Mucosa of rectum (tissue), 2 donors: ENCODE results near the gene BICRA.
"Not testable (repeated sequence)": the region's sequence is repeated elsewhere in the genome, so short reads cannot be mapped to it uniquely, and the experiment has no call there.

Experiments used
- H3K27ac ChIP-seq, 2 donors: one replicate each; pipeline ENCODE4 v1.7.0; 2013; ENCODE audit warnings: inconsistent platforms in 2 of 2, low read depth in 2 of 2, low read length in 2 of 2
- H3K27me3 ChIP-seq, 2 donors: one replicate each; pipeline ENCODE4 v1.7.0; 2013; ENCODE audit warnings: low read length in 2 of 2; ENCODE audit not compliant: control insufficient read depth in 2 of 2, insufficient read depth in 2 of 2
- H3K36me3 ChIP-seq, 2 donors: one replicate each; pipeline ENCODE4 v1.7.0; 2013; ENCODE audit warnings: low read length in 2 of 2; ENCODE audit not compliant: control insufficient read depth in 2 of 2, insufficient read depth in 2 of 2
- H3K4me1 ChIP-seq, 2 donors: one replicate each; pipeline ENCODE4 v1.7.0; 2013; ENCODE audit warnings: low read length in 2 of 2, mild to moderate bottlenecking in 1 of 2; ENCODE audit not compliant: control insufficient read depth in 2 of 2, insufficient read depth in 2 of 2
- H3K4me3 ChIP-seq, 2 donors: one replicate each; pipeline ENCODE4 v1.7.0; 2013; ENCODE audit warnings: low read length in 2 of 2
- H3K9ac ChIP-seq, 2 donors: one replicate each; pipeline ENCODE4 v1.7.0; 2013; ENCODE audit warnings: low read length in 2 of 2, low read depth in 1 of 2, mild to moderate bottlenecking in 1 of 2
- H3K9me3 ChIP-seq, 2 donors: one replicate each; pipeline ENCODE4 v1.7.0; 2013; ENCODE audit warnings: low read length in 2 of 2; ENCODE audit not compliant: control insufficient read depth in 2 of 2
- donor health status: healthy.
- donor health status: Normal muscosa, but diverticular disease.

The BICRA gene

DNA sequence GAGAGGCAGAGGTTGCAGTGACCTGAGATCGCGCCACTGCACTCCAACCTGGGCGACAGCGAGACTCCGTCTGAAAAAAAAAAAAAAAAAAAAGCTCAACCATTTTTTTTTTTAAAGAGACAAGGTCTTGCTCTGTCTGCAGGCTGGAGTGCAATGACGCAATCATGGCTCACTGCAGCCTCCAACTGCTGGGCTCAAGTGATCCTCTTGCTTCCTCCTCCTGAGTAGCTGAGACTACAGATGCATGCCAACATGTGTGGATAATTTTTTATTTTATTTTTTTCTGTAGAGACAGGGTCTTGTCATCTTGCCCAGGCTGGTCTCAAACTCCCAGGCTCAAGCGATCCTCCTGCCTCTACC, 114.6 kb downstream of the BICRA start:
- H3K9ac ChIP-seq: no peak overlapping the region
- peaks cover 3 to 5% of the 10 kb centered on the region in 2 donors for H3K4me1 ChIP-seq
- H3K27ac ChIP-seq: peak overlapping the region in 1 of 2 donors; percentile 23
- H3K36me3 ChIP-seq: peaks cover 0 to 3% of the 10 kb centered on the region in 2 donors
- H3K4me3 ChIP-seq: no peak overlapping the region
- no peaks in the 10 kb centered on the region for H3K9me3 ChIP-seq
- peaks cover 2 to 5% of the 10 kb centered on the region in 2 donors for H3K27me3 ChIP-seq

- Histone ChIP-seq H3K9me3 (no peaks in the 10 kb centered on the region), H3K9ac (no peak overlapping the region), H3K27me3 (peaks cover 0 to 9% of the 10 kb centered on the region in 2 donors), H3K27ac (no peak overlapping the region), H3K4me1 (peaks cover 7 to 11% of the 10 kb centered on the region in 2 donors), H3K36me3 (peaks cover 0 to 3% of the 10 kb centered on the region in 2 donors), H3K4me3 (no peak overlapping the region)
These were observed 116.9 kb downstream of the BICRA start for GRCh38 chr19:47725759-47726401.

GRCh38 chr19:47726467-47726866, 117.5 kb downstream of the BICRA start:
- peaks cover 0 to 3% of the 10 kb centered on the region in 2 donors for H3K36me3 ChIP-seq
- H3K27me3 ChIP-seq: peaks cover 0 to 9% of the 10 kb centered on the region in 2 donors
- H3K27ac ChIP-seq: no peak overlapping the region
- peaks cover 7 to 10% of the 10 kb centered on the region in 2 donors for H3K4me1 ChIP-seq
- no peak overlapping the region for H3K9ac ChIP-seq
- H3K9me3 ChIP-seq: no peaks in the 10 kb centered on the region
- H3K4me3 ChIP-seq: no peak overlapping the region

DNA sequence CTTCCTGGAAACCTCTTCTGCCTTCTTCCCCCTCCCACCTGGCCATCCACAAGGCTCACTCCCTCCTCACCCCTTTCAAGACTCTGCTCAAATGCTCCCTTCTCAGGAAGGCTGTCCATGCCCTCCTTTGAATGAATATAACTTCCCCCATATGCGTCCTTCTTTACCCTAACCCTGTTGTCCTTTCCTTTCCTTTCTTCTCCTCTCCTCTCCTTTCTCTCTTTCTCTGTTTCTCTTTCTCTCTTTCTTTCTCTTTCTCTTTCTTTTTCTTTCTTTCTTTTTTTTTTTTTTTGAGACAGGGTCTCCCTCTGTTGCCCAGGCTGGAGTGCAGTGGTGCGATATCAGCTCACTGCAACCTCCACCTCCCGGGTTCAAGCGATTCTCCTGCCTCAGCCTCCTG, 119.4 kb downstream of the BICRA start:
- H3K9ac ChIP-seq, H3K36me3 ChIP-seq, H3K27me3 ChIP-seq, H3K27ac ChIP-seq, H3K9me3 ChIP-seq, H3K4me3 ChIP-seq: not testable (repeated sequence)
- peaks cover 7 to 10% of the 10 kb centered on the region in 2 donors for H3K4me1 ChIP-seq

GRCh38 chr19:47729468-47729798, 120.5 kb downstream of the BICRA start:
- Histone ChIP-seq H3K4me3 (no peak overlapping the region), H3K4me1 (peaks cover 7 to 10% of the 10 kb centered on the region in 2 donors), H3K27ac (peak overlapping the region; percentile 13 to 58), H3K9me3 (no peaks in the 10 kb centered on the region), H3K27me3 (peaks cover 0 to 7% of the 10 kb centered on the region in 2 donors), H3K9ac (no peak overlapping the region), H3K36me3 (peaks cover 0 to 3% of the 10 kb centered on the region in 2 donors)

- peaks cover 0 to 7% of the 10 kb centered on the region in 2 donors for H3K27me3 ChIP-seq
- no peak overlapping the region for H3K9ac ChIP-seq
- no peak overlapping the region for H3K4me3 ChIP-seq
- H3K27ac ChIP-seq: peak overlapping the region in 1 of 2 donors; percentile 58
- no peaks in the 10 kb centered on the region for H3K9me3 ChIP-seq
- peaks cover 0 to 3% of the 10 kb centered on the region in 2 donors for H3K36me3 ChIP-seq
- peaks cover 7 to 10% of the 10 kb centered on the region in 2 donors for H3K4me1 ChIP-seq
These were observed 121.0 kb downstream of the BICRA start for GRCh38 chr19:47729799-47730520.

DNA sequence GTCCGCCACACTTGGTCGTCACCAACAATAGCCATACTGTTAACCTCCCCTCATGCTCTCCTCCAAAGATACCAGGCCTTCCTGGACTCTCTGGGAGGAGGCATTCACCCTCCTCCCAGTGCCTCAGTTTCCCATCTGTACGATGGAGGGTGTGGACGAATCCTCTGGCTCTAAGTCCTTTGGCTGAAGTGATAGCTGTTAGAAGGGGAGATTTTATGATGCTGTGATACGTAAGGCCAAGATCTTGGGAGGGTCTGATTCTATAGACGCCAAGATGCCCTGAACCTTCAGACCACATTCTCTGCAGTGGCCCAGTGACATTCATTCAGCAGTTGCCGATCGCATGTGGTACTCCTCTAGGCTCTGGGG, 121.6 kb downstream of the BICRA start:
- Histone ChIP-seq H3K27me3 (peaks cover 0 to 8% of the 10 kb centered on the region in 2 donors), H3K36me3 (peaks cover 0 to 3% of the 10 kb centered on the region in 2 donors), H3K4me1 (peaks cover 7 to 10% of the 10 kb centered on the region in 2 donors), H3K9ac (no peak overlapping the region), H3K27ac (no peak overlapping the region), H3K9me3 (no peaks in the 10 kb centered on the region), H3K4me3 (no peak overlapping the region)

- Histone ChIP-seq H3K36me3 (no peaks in the 10 kb centered on the region), H3K9ac (no peak overlapping the region), H3K27me3 (peaks cover 0 to 8% of the 10 kb centered on the region in 2 donors), H3K27ac (no peak overlapping the region), H3K9me3 (no peaks in the 10 kb centered on the region), H3K4me3 (no peak overlapping the region), H3K4me1 (peaks cover 7 to 10% of the 10 kb centered on the region in 2 donors)
These were observed 122.0 kb downstream of the BICRA start for GRCh38 chr19:47730910-47731309.

DNA sequence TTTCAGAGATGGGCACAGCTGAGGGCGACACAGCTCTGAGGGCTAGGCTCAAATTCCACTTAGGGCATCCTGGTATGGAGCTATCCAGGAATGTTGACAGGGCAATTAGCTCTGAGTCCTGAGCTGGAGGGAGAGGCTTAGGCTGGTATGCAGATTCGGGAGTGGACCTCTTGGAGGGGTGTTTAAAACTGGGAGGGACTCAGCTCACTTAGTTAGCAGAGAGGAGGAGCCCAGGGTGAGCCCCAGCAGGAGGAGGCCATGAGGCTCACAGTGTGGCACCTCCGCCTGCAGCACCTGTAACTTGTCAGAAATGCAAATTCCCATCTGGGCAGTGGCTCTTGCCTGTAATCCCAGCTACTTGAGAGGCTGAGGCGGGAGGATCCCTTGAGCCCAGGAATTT, 126.2 kb downstream of the BICRA start:
- Histone ChIP-seq H3K9me3 (no peaks in the 10 kb centered on the region), H3K36me3 (peaks cover 0 to 1% of the 10 kb centered on the region in 2 donors), H3K4me3 (no peak overlapping the region), H3K27me3 (peaks cover 0 to 5% of the 10 kb centered on the region in 2 donors), H3K9ac (no peak overlapping the region), H3K27ac (no peak overlapping the region), H3K4me1 (peaks cover 0 to 3% of the 10 kb centered on the region in 2 donors)

DNA sequence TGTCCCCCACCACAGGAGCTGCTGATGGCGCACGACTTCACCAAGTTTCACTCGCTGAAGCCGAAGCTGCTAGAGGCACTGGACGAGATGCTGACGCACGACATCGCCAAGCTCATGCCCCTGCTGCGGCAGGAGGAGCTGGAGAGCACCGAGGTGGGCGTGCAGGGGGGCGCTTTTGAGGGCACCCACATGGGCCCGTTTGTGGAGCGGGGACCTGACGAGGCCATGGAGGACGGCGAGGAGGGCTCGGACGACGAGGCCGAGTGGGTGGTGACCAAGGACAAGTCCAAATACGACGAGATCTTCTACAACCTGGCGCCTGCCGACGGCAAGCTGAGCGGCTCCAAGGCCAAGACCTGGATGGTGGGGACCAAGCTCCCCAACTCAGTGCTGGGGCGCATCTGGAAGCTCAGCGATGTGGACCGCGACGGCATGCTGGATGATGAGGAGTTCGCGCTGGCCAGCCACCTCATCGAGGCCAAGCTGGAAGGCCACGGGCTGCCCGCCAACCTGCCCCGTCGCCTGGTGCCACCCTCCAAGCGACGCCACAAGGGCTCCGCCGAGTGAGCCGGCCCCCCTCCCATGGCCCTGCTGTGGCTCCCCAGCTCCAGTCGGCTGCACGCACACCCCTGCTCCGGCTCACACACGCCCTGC, 132.1 kb downstream of the BICRA start:
- H3K9me3 ChIP-seq: no peaks in the 10 kb centered on the region
- H3K4me1 ChIP-seq: peaks cover 11 to 17% of the 10 kb centered on the region in 2 donors
- H3K27ac ChIP-seq: no peak overlapping the region
- no peak overlapping the region for H3K9ac ChIP-seq
- H3K4me3 ChIP-seq: no peak overlapping the region
- no peaks in the 10 kb centered on the region for H3K27me3 ChIP-seq
- H3K36me3 ChIP-seq: peaks cover 0 to 1% of the 10 kb centered on the region in 2 donors
